Testis (tissue), 3 donors: ENCODE measurements around the gene DIP2B. TPM values are rescaled to one million over a fixed set of nuclear protein-coding genes. Genes with fewer than 3 reads are reported as not detected.
"Not testable (repeated sequence)": the region's sequence is repeated elsewhere in the genome, so short reads cannot be mapped to it uniquely, and the experiment has no call there.

Experiments
- DNase-seq: peaks from one replicate; pipeline ENCODE4 v3.0.0-alpha.2; 2019
- H3K27ac ChIP-seq, 2 donors: fragments of 200-600 bp; sonication (generic); one replicate each; pipeline ENCODE4 v1.5.1; 2019
- H3K27me3 ChIP-seq: fragments of 200-600 bp; sonication (generic); one replicate; pipeline ENCODE4 v1.5.1; 2019
- H3K36me3 ChIP-seq: fragments of 200-600 bp; sonication (generic); one replicate; pipeline ENCODE4 v1.5.1; 2017; ENCODE audit warnings: low read depth; ENCODE audit errors: missing control alignments
- H3K4me1 ChIP-seq: fragments of 200-600 bp; sonication (generic); one replicate; pipeline ENCODE4 v1.5.1; 2019
- H3K4me3 ChIP-seq, 2 donors: fragments of 200-600 bp; sonication (generic); one replicate each; pipeline ENCODE4 v1.5.1; 2017 to 2019
- H3K9me3 ChIP-seq: fragments of 200-600 bp; sonication (generic); one replicate; pipeline ENCODE4 v1.5.1; 2017
- POLR2A ChIP-seq: fragments of 450-650 bp; IDR thresholded peaks from one replicate; pipeline ENCODE4 v1.6.1; 2017; ENCODE audit warnings: antibody characterized with exemption, mild to moderate bottlenecking, moderate library complexity
- WGBS, 2 donors: methylation state at CpG; one replicate each; pipeline ENCODE4 v1.1.5; 2018; 5-methylcytosine and 5-hydroxymethylcytosine counted together
- intact Hi-C: fragments of 100-400 bp; cut with DNase I; formaldehyde crosslinking; loops from one replicate; pipeline ENCODE4 v1.15.1; 2023; ENCODE audit warnings: low total_unique reads
- polyA plus RNA-seq: library from polyadenylated mRNA; stranded (reverse); fragments of 350-450 nt; fragmentation: Illumina TruSeq; extraction: RNeasy Lipid Tissue Mini Kit (QIAGEN cat#74804); gene quantifications from one replicate; pipeline ENCODE4 v1.2.3, GENCODE V29; 2014; ENCODE audit warnings: low read depth, low replicate concordance; ENCODE audit not compliant: insufficient read depth
- total RNA-seq, 2 donors: library from RNA; depleted of rRNA; stranded (reverse); fragments of >200 nt; gene quantifications; one replicate each; pipeline ENCODE4 v1.2.3, GENCODE V29; 2016
- TF ChIP-seq, protein P1 (sequence below), 3 experiments: fragments of 450-650 bp in 2 of 3; fragments of 200-600 bp in 1 of 3; sonication (generic) in 1 of 3; IDR thresholded peaks; one replicate each; pipeline ENCODE4 v1.5.1; 2016 to 2019; ENCODE audit warnings: antibody characterized with exemption in 3 of 3, mild to moderate bottlenecking in 2 of 3, moderate library complexity in 1 of 3

DIP2B gene
- total and polyA plus RNA-seq, 3 donors from 2014 or later: 19.1 to 57.1 (median 43.5) TPM

DNA sequence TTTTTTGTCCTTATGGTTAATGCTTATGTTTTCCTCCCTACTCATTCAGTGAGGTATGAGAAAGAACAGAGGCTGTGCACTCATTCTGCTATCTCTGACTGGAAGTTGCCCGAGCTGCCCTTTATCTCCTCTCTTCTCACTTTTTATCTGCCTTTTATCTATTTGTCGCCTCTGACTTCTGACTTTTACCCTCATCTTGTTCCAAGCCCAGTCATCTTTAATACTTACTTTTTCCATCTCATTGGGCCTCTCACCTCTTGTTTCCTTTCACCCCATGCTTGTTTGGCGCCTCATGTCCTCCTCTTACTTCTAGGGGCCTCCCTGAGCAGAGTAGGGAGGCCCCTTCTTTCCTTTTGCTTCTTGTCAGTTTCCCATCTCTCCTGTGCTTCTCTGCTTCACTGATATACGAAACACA, 50.7 kb downstream of the DIP2B start:
- H3K27me3 ChIP-seq: no peaks in the 10 kb centered on the region
- DNase-seq: no peak
- peaks cover 7% of the 10 kb centered on the region for H3K4me1 ChIP-seq
- 71 to 74% methylated on average over 4 of the region's 4 CpGs for WGBS, 2 donors
- H3K27ac ChIP-seq: no peak overlapping the region
- no peaks in the 10 kb centered on the region for H3K9me3 ChIP-seq
- H3K36me3 ChIP-seq: no peaks in the 10 kb centered on the region
- intact Hi-C loops: no loop called here
- TF ChIP-seq POLR2A: no peak
- TF ChIP-seq, protein P1, sequence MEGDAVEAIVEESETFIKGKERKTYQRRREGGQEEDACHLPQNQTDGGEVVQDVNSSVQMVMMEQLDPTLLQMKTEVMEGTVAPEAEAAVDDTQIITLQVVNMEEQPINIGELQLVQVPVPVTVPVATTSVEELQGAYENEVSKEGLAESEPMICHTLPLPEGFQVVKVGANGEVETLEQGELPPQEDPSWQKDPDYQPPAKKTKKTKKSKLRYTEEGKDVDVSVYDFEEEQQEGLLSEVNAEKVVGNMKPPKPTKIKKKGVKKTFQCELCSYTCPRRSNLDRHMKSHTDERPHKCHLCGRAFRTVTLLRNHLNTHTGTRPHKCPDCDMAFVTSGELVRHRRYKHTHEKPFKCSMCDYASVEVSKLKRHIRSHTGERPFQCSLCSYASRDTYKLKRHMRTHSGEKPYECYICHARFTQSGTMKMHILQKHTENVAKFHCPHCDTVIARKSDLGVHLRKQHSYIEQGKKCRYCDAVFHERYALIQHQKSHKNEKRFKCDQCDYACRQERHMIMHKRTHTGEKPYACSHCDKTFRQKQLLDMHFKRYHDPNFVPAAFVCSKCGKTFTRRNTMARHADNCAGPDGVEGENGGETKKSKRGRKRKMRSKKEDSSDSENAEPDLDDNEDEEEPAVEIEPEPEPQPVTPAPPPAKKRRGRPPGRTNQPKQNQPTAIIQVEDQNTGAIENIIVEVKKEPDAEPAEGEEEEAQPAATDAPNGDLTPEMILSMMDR (IDR thresholded peaks at IDR 0.05): no peak
- H3K4me3 ChIP-seq: no peak overlapping the region

GRCh38 chr12:50556273-50556672, 51.5 kb downstream of the DIP2B start:
- Histone ChIP-seq H3K36me3 (no peaks in the 10 kb centered on the region), H3K4me3 (no peak overlapping the region), H3K4me1 (no peaks in the 10 kb centered on the region), H3K27me3 (no peaks in the 10 kb centered on the region), H3K9me3 (no peaks in the 10 kb centered on the region), H3K27ac (no peak overlapping the region)
- intact Hi-C loops: no loop called here
- TF ChIP-seq, protein P1 (IDR thresholded peaks at IDR 0.05): no peak
- no peak for TF ChIP-seq POLR2A
- 95% methylated on average over 11 of the region's 11 CpGs for WGBS, 2 donors
- no peak for DNase-seq

- H3K4me1 ChIP-seq, H3K36me3 ChIP-seq, H3K27ac ChIP-seq, intact Hi-C loops, H3K27me3 ChIP-seq, DNase-seq, H3K4me3 ChIP-seq, H3K9me3 ChIP-seq: not testable (repeated sequence)
- 95 to 96% methylated on average over 7 of the region's 7 CpGs for WGBS, 2 donors
Observed at GRCh38 chr12:50556796-50557195, 52.0 kb downstream of the DIP2B start.

DNA sequence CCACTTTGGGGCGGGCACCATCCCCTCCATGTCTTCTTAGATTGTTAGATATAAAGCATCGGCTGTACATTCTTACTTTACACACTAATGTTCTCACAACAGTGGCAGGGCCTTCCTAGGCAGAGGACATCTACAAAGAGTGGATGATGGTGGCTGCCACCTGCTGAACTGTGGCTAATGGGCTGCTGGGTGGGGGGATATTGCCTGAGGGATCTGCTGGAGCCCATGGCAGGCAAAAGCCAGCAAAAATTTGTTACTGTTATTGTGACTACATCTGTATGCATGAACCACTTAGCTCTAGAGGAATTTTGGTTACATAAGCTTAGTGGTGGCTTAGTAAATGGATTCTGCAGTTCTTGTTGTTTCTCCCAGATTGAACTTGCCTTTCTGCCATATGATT, 52.6 kb downstream of the DIP2B start:
- no peak for TF ChIP-seq POLR2A
- TF ChIP-seq, protein P1 (IDR thresholded peaks at IDR 0.05): no peak
- H3K36me3 ChIP-seq: no peaks in the 10 kb centered on the region
- H3K9me3 ChIP-seq: no peaks in the 10 kb centered on the region
- H3K4me1 ChIP-seq: no peaks in the 10 kb centered on the region
- H3K27me3 ChIP-seq: no peaks in the 10 kb centered on the region
- WGBS, 2 donors: 91 to 93% methylated on average over 2 of the region's 2 CpGs
- no peak for DNase-seq
- H3K27ac ChIP-seq: no peak overlapping the region
- H3K4me3 ChIP-seq: no peak overlapping the region
- intact Hi-C loops: no loop called here

DNA sequence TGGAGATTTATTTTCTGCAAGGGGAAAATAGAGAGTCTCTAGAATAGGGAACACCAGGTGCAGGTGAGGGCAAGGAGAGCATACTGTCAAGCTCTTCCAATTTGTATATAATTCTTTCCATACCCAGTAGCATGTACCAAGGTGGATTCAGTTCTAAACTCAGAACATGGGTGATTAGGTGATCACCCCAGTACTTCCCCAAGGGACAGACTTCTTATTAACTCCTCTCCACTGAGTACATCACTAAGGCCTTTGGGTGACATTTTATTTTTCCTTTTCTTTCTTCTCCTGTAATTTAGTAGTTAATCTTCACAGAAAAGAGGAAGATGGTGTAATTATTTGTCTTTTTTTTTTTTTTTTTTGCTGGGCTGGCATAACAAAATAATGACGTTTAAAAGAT, 54.2 kb downstream of the DIP2B start:
- WGBS, 2 donors: 39 to 73% methylated on average over 1 of the region's 1 CpG
- intact Hi-C loops: no loop called here
- H3K9me3 ChIP-seq: no peaks in the 10 kb centered on the region
- DNase-seq: no peak
- H3K4me3 ChIP-seq: no peak overlapping the region
- no peaks in the 10 kb centered on the region for H3K27me3 ChIP-seq
- TF ChIP-seq, protein P1 (IDR thresholded peaks at IDR 0.05): no peak
- TF ChIP-seq POLR2A: no peak
- H3K36me3 ChIP-seq: no peaks in the 10 kb centered on the region
- no peaks in the 10 kb centered on the region for H3K4me1 ChIP-seq
- H3K27ac ChIP-seq: no peak overlapping the region
